ENCODE data around the gene GPS2.
A peak's percentile ranks its signal among the peaks of the same experiment; 100 is the strongest.

Gene GPS2

GRCh38 chr17:7323731-7324437, 8.7 kb upstream of the GPS2 start:
- Histone ChIP-seq H3K79me2 (ENCODE audit: low read length) (peaks cover 17% of the 10 kb centered on the region), H3K27ac (ENCODE audit: low read length) (no peak overlapping the region), H3K9me2 (replicated peaks; ENCODE audit: insufficient read depth, low read length) (no peaks in the 10 kb centered on the region), H3K9me3 (replicated peaks; ENCODE audit: insufficient read depth, low read length) (no peaks in the 10 kb centered on the region), H3K4me2 (ENCODE audit: low read depth, low read length) (no peak overlapping the region), H3F3A (ENCODE audit: insufficient read depth, low read length) (no peaks in the 10 kb centered on the region; the same call in 1 of the 2 replicates), H3K4me3 (ENCODE audit: low read length) (no peak overlapping the region), H3K4me1 (ENCODE audit: low read length) (peaks cover 6% of the 10 kb centered on the region; the same call in 1 of the 2 replicates), H3K36me3 (replicated peaks; ENCODE audit: insufficient read depth, low read length) (no peaks in the 10 kb centered on the region), H2AFZ (ENCODE audit: low read length) (no peak overlapping the region), H3K27me3 (replicated peaks; ENCODE audit: insufficient read depth, low read length) (no peaks in the 10 kb centered on the region), H3K9ac (ENCODE audit: low read length) (no peak overlapping the region), H4K20me1 (ENCODE audit: insufficient read depth, low read length) (no peaks in the 10 kb centered on the region)
- TF ChIP-seq, protein P1, sequence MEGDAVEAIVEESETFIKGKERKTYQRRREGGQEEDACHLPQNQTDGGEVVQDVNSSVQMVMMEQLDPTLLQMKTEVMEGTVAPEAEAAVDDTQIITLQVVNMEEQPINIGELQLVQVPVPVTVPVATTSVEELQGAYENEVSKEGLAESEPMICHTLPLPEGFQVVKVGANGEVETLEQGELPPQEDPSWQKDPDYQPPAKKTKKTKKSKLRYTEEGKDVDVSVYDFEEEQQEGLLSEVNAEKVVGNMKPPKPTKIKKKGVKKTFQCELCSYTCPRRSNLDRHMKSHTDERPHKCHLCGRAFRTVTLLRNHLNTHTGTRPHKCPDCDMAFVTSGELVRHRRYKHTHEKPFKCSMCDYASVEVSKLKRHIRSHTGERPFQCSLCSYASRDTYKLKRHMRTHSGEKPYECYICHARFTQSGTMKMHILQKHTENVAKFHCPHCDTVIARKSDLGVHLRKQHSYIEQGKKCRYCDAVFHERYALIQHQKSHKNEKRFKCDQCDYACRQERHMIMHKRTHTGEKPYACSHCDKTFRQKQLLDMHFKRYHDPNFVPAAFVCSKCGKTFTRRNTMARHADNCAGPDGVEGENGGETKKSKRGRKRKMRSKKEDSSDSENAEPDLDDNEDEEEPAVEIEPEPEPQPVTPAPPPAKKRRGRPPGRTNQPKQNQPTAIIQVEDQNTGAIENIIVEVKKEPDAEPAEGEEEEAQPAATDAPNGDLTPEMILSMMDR (IDR thresholded peaks at IDR 0.05; ENCODE audit: low read length): peak; percentile 54
- no peak for TF ChIP-seq EZH2phosphoT487 (IDR thresholded peaks at IDR 0.05; ENCODE audit: low read length)
- no peak for TF ChIP-seq EZH2 (optimal IDR thresholded peaks at IDR 0.05; ENCODE audit: low read depth, low read length)
- DNase-seq: no peak

GRCh38 chr17:7322520-7323194, 7.5 kb upstream of the GPS2 start:
- H3K27ac ChIP-seq (ENCODE audit: low read length): no peak overlapping the region
- no peaks in the 10 kb centered on the region for H3K36me3 ChIP-seq (replicated peaks; ENCODE audit: insufficient read depth, low read length)
- H2AFZ ChIP-seq (ENCODE audit: low read length): no peak overlapping the region
- TF ChIP-seq, protein P1 (IDR thresholded peaks at IDR 0.05; ENCODE audit: low read length): no peak
- no peak for TF ChIP-seq EZH2 (optimal IDR thresholded peaks at IDR 0.05; ENCODE audit: low read depth, low read length)
- TF ChIP-seq EZH2phosphoT487 (IDR thresholded peaks at IDR 0.05; ENCODE audit: low read length): no peak
- H3K4me3 ChIP-seq (ENCODE audit: low read length): no peak overlapping the region
- H3K9me3 ChIP-seq (replicated peaks; ENCODE audit: insufficient read depth, low read length): no peaks in the 10 kb centered on the region
- no peak overlapping the region for H3K9ac ChIP-seq (ENCODE audit: low read length)
- no peaks in the 10 kb centered on the region for H3K27me3 ChIP-seq (replicated peaks; ENCODE audit: insufficient read depth, low read length)
- no peaks in the 10 kb centered on the region for H3K4me1 ChIP-seq (ENCODE audit: low read length)
- no peaks in the 10 kb centered on the region for H3F3A ChIP-seq (ENCODE audit: insufficient read depth, low read length)
- DNase-seq: no peak
- no peak overlapping the region for H3K4me2 ChIP-seq (ENCODE audit: low read depth, low read length)
- no peaks in the 10 kb centered on the region for H3K9me2 ChIP-seq (replicated peaks; ENCODE audit: insufficient read depth, low read length)
- peaks cover 5% of the 10 kb centered on the region for H3K79me2 ChIP-seq (ENCODE audit: low read length)
- H4K20me1 ChIP-seq (ENCODE audit: insufficient read depth, low read length): no peaks in the 10 kb centered on the region

GRCh38 chr17:7321466-7321865, 6.3 kb upstream of the GPS2 start:
- H3K27me3 ChIP-seq (replicated peaks; ENCODE audit: insufficient read depth, low read length): no peaks in the 10 kb centered on the region
- H3K4me1 ChIP-seq (ENCODE audit: low read length): no peaks in the 10 kb centered on the region
- H3K9me2 ChIP-seq (replicated peaks; ENCODE audit: insufficient read depth, low read length): no peaks in the 10 kb centered on the region
- no peaks in the 10 kb centered on the region for H3F3A ChIP-seq (ENCODE audit: insufficient read depth, low read length)
- H3K36me3 ChIP-seq (replicated peaks; ENCODE audit: insufficient read depth, low read length): no peaks in the 10 kb centered on the region
- no peak for TF ChIP-seq EZH2phosphoT487 (IDR thresholded peaks at IDR 0.05; ENCODE audit: low read length)
- TF ChIP-seq, protein P1 (IDR thresholded peaks at IDR 0.05; ENCODE audit: low read length): no peak
- no peak for TF ChIP-seq EZH2 (optimal IDR thresholded peaks at IDR 0.05; ENCODE audit: low read depth, low read length)
- no peaks in the 10 kb centered on the region for H3K9me3 ChIP-seq (replicated peaks; ENCODE audit: insufficient read depth, low read length)
- H2AFZ ChIP-seq (ENCODE audit: low read length): no peak overlapping the region
- no peak for DNase-seq
- no peak overlapping the region for H3K27ac ChIP-seq (ENCODE audit: low read length)
- no peak overlapping the region for H3K4me2 ChIP-seq (ENCODE audit: low read depth, low read length)
- H4K20me1 ChIP-seq (ENCODE audit: insufficient read depth, low read length): no peaks in the 10 kb centered on the region
- H3K79me2 ChIP-seq (ENCODE audit: low read length): no peaks in the 10 kb centered on the region; the same call in 1 of the 2 replicates
- H3K9ac ChIP-seq (ENCODE audit: low read length): no peak overlapping the region
- no peak overlapping the region for H3K4me3 ChIP-seq (ENCODE audit: low read length)
